Colonic mucosa (tissue), 4 donors: Measurements from ENCODE around the gene FBXO2. TPM values are rescaled to one million over a fixed set of nuclear protein-coding genes. Genes with fewer than 3 reads are reported as not detected.

Experiments
- DNase-seq: peaks from one replicate; pipeline ENCODE4 v3.0.0-alpha.2; 2020
- H3K27ac ChIP-seq: fragments of 200-600 bp; one replicate; pipeline ENCODE4 v1.8.0; 2021
- H3K27me3 ChIP-seq: fragments of 200-600 bp; one replicate; pipeline ENCODE4 v1.8.0; 2021
- H3K36me3 ChIP-seq: fragments of 200-600 bp; one replicate; pipeline ENCODE4 v1.8.0; 2021
- H3K4me1 ChIP-seq: fragments of 200-600 bp; one replicate; pipeline ENCODE4 v1.8.0; 2021; ENCODE audit warnings: mild to moderate bottlenecking
- H3K4me3 ChIP-seq: fragments of 200-600 bp; one replicate; pipeline ENCODE4 v1.8.0; 2021
- H3K9ac ChIP-seq, 2 donors: one replicate each; pipeline ENCODE4 v1.7.0; 2013; ENCODE audit warnings: control low read depth in 2 of 2, low read depth in 2 of 2, low read length in 2 of 2
- H3K9me3 ChIP-seq: fragments of 200-600 bp; one replicate; pipeline ENCODE4 v1.8.0; 2021
- CTCF ChIP-seq: fragments of 200-600 bp; IDR thresholded peaks from one replicate; pipeline ENCODE4 v1.8.0; 2022; ENCODE audit warnings: antibody characterized with exemption, mild to moderate bottlenecking
- intact Hi-C: fragments of 100-400 bp; cut with DNase I; formaldehyde crosslinking; loops from one replicate; pipeline ENCODE4 v1.14.1; 2022
- total RNA-seq, 2 donors: library from RNA; stranded (reverse); fragmentation: NEBNext Ultra II Directional in 1 of 2; extraction: Animal tissue kit (Norgen Biotek cat#: 25700) in 1 of 2; gene quantifications; one replicate each; pipeline ENCODE4 v1.2.1, GENCODE V29; 2021
- donor health status: healthy.
- donor health status: DM: no; HTN: no; CAD: no.
- donor health status: DM: no; HTN: no; CAD: no.

FBXO2 gene
- total RNA-seq, result 1 to 10 TPM; 1.2 TPM

GRCh38 chr1:11654137-11654938, at the start of gene FBXO2, which contains the start of gene FBXO44:
FBXO2 (minus strand) TSS chr1:11654429; CDS start chr1:11654340, 89 bp downstream.
FBXO44 (plus strand) TSS chr1:11654877; CDS start chr1:11655836, 959 bp downstream.
- no peak within 1 kb of the TSS for H3K27ac ChIP-seq
- no peaks in the 10 kb centered on the region for H3K36me3 ChIP-seq
- no peaks in the 10 kb centered on the region for H3K27me3 ChIP-seq
- peak within 1 kb of the TSS; percentile 63 for H3K4me3 ChIP-seq
- intact Hi-C loops, result loop anchor here (5.0 kb wide), 1 partner anchor 68 kb away; no protein-coding TSS in a partner anchor
- peaks cover 9% of the 10 kb centered on the region for H3K4me1 ChIP-seq
- H3K9me3 ChIP-seq, result no peaks in the 10 kb centered on the region
- no peak for TF ChIP-seq CTCF
- peak; percentile 70 for DNase-seq
- peak within 1 kb of the TSS; percentile 28 to 58 for H3K9ac ChIP-seq

GRCh38 chr1:11703357-11704193, 49.3 kb upstream of the FBXO2 start:
- intact Hi-C loops, result no loop called here
- no peaks in the 10 kb centered on the region for H3K9me3 ChIP-seq
- H3K27ac ChIP-seq, result no peak overlapping the region
- no peak overlapping the region for H3K4me3 ChIP-seq
- no peak for TF ChIP-seq CTCF
- H3K9ac ChIP-seq, result no peak overlapping the region
- H3K4me1 ChIP-seq, result no peaks in the 10 kb centered on the region
- no peaks in the 10 kb centered on the region for H3K27me3 ChIP-seq
- H3K36me3 ChIP-seq, result no peaks in the 10 kb centered on the region
- no peak for DNase-seq

GRCh38 chr1:11701981-11702803, 48.0 kb upstream of the FBXO2 start:
- TF ChIP-seq CTCF, result no peak
- no peaks in the 10 kb centered on the region for H3K36me3 ChIP-seq
- no peaks in the 10 kb centered on the region for H3K27me3 ChIP-seq
- intact Hi-C loops, result no loop called here
- no peak overlapping the region for H3K27ac ChIP-seq
- H3K4me1 ChIP-seq, result no peaks in the 10 kb centered on the region
- no peak for DNase-seq
- H3K4me3 ChIP-seq, result no peak overlapping the region
- H3K9ac ChIP-seq, result no peak overlapping the region
- H3K9me3 ChIP-seq, result no peaks in the 10 kb centered on the region

- Histone ChIP-seq H3K4me1 (no peaks in the 10 kb centered on the region), H3K27me3 (no peaks in the 10 kb centered on the region), H3K27ac (no peak overlapping the region), H3K4me3 (no peak overlapping the region), H3K9me3 (no peaks in the 10 kb centered on the region), H3K9ac (no peak overlapping the region), H3K36me3 (no peaks in the 10 kb centered on the region)
- no peak for TF ChIP-seq CTCF
- intact Hi-C loops, result no loop called here
- DNase-seq, result no peak
Observed at GRCh38 chr1:11701551-11701961, 47.3 kb upstream of the FBXO2 start.
